ENCODE measurements around the gene PNLIPRP2.

Gene PNLIPRP2

DNA sequence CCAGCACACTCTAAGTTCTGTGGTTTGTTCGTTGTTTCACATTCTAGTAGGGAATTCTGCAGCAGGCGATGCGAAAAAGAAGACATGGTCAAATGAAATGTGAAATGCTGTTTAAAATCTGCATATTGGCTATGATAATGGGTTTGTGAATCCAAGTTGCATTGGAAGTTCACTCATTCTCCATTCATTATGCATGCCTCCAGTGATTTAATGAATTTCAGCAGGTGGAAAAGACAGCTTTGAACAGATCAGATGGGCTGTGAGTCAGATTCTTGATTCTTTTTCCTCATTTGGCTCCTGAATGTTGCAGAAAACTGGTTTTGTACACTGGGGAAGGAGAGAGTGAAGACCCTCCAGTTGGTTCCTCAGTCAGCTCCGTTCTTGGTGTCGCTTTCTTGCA lies 52.1 kb downstream of the PNLIPRP2 start:
- Histone ChIP-seq H3K27ac (ENCODE audit: low read depth, low read length) (no peak overlapping the region), H3K9me3 (ENCODE audit: insufficient read depth, low read length) (no peaks in the 10 kb centered on the region), H2AFZ (ENCODE audit: low read depth, low read length, severe bottlenecking) (no peak overlapping the region), H4K20me1 (ENCODE audit: low read depth, low read length) (no peaks in the 10 kb centered on the region), H3K79me2 (ENCODE audit: insufficient read depth, low read length) (no peaks in the 10 kb centered on the region), H3K4me2 (ENCODE audit: low read depth, low read length, poor library complexity, severe bottlenecking) (no peak overlapping the region), H3F3A (ENCODE audit: insufficient read depth) (no peaks in the 10 kb centered on the region), H3K36me3 (ENCODE audit: low read length) (no peaks in the 10 kb centered on the region), H3K9ac (ENCODE audit: low read length) (no peak overlapping the region), H3K4me3 (ENCODE audit: insufficient read depth, low read length, poor library complexity, severe bottlenecking) (no peak overlapping the region), H3K27me3 (ENCODE audit: low read length) (no peaks in the 10 kb centered on the region), H3K9me2 (replicated peaks; ENCODE audit: insufficient read depth, low read length) (no peaks in the 10 kb centered on the region)
- TF ChIP-seq, protein P1, sequence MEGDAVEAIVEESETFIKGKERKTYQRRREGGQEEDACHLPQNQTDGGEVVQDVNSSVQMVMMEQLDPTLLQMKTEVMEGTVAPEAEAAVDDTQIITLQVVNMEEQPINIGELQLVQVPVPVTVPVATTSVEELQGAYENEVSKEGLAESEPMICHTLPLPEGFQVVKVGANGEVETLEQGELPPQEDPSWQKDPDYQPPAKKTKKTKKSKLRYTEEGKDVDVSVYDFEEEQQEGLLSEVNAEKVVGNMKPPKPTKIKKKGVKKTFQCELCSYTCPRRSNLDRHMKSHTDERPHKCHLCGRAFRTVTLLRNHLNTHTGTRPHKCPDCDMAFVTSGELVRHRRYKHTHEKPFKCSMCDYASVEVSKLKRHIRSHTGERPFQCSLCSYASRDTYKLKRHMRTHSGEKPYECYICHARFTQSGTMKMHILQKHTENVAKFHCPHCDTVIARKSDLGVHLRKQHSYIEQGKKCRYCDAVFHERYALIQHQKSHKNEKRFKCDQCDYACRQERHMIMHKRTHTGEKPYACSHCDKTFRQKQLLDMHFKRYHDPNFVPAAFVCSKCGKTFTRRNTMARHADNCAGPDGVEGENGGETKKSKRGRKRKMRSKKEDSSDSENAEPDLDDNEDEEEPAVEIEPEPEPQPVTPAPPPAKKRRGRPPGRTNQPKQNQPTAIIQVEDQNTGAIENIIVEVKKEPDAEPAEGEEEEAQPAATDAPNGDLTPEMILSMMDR (IDR thresholded peaks at IDR 0.05; ENCODE audit: insufficient read depth, low read length, poor library complexity, severe bottlenecking) = no peak
- no peak for TF ChIP-seq EZH2phosphoT487 (conservative IDR thresholded peaks at IDR 0.05; ENCODE audit: low read length)

DNA sequence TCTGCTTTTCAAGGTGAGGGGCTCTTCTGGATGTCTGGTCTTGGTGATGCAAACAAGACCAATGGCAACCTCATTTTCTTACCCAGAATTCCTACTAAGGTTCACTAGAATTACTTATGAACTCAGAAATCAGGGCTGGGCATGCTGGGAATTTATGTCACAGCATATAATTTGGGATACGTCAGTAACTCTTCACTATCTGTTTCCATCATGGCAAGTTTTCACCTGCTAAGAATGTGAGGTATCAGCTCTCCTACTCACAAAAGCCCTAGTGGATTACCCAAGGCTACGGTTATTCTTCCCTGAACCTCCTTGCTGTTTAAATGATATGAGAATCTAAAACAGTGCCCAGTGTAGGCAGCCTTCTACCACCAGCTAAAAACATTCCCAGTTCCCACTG lies 53.1 kb downstream of the PNLIPRP2 start:
- no peak overlapping the region for H3K4me2 ChIP-seq (ENCODE audit: low read depth, low read length, poor library complexity, severe bottlenecking)
- H3K27me3 ChIP-seq (ENCODE audit: low read length) = no peaks in the 10 kb centered on the region
- H3K9ac ChIP-seq (ENCODE audit: low read length) = no peak overlapping the region
- H3K27ac ChIP-seq (ENCODE audit: low read depth, low read length) = no peak overlapping the region
- H2AFZ ChIP-seq (ENCODE audit: low read depth, low read length, severe bottlenecking) = no peak overlapping the region
- H3K9me3 ChIP-seq (ENCODE audit: insufficient read depth, low read length) = no peaks in the 10 kb centered on the region
- no peaks in the 10 kb centered on the region for H4K20me1 ChIP-seq (ENCODE audit: low read depth, low read length)
- no peaks in the 10 kb centered on the region for H3K36me3 ChIP-seq (ENCODE audit: low read length)
- H3K4me3 ChIP-seq (ENCODE audit: insufficient read depth, low read length, poor library complexity, severe bottlenecking) = no peak overlapping the region
- TF ChIP-seq EZH2phosphoT487 (conservative IDR thresholded peaks at IDR 0.05; ENCODE audit: low read length) = no peak
- TF ChIP-seq, protein P1 (IDR thresholded peaks at IDR 0.05; ENCODE audit: insufficient read depth, low read length, poor library complexity, severe bottlenecking) = no peak
- H3K79me2 ChIP-seq (ENCODE audit: insufficient read depth, low read length) = no peaks in the 10 kb centered on the region
- H3F3A ChIP-seq (ENCODE audit: insufficient read depth) = no peaks in the 10 kb centered on the region
- H3K9me2 ChIP-seq (replicated peaks; ENCODE audit: insufficient read depth, low read length) = no peaks in the 10 kb centered on the region

- no peak overlapping the region for H2AFZ ChIP-seq (ENCODE audit: low read depth, low read length, severe bottlenecking)
- TF ChIP-seq EZH2phosphoT487 (conservative IDR thresholded peaks at IDR 0.05; ENCODE audit: low read length) = no peak
- TF ChIP-seq, protein P1 (IDR thresholded peaks at IDR 0.05; ENCODE audit: insufficient read depth, low read length, poor library complexity, severe bottlenecking) = no peak
- H3K9ac ChIP-seq (ENCODE audit: low read length) = no peak overlapping the region
- no peaks in the 10 kb centered on the region for H3K27me3 ChIP-seq (ENCODE audit: low read length)
- H3K79me2 ChIP-seq (ENCODE audit: insufficient read depth, low read length) = no peaks in the 10 kb centered on the region
- no peaks in the 10 kb centered on the region for H4K20me1 ChIP-seq (ENCODE audit: low read depth, low read length)
- no peak overlapping the region for H3K27ac ChIP-seq (ENCODE audit: low read depth, low read length)
- H3F3A ChIP-seq (ENCODE audit: insufficient read depth) = no peaks in the 10 kb centered on the region
- H3K4me3 ChIP-seq (ENCODE audit: insufficient read depth, low read length, poor library complexity, severe bottlenecking) = no peak overlapping the region
- H3K9me3 ChIP-seq (ENCODE audit: insufficient read depth, low read length) = no peaks in the 10 kb centered on the region
- no peaks in the 10 kb centered on the region for H3K9me2 ChIP-seq (replicated peaks; ENCODE audit: insufficient read depth, low read length)
- no peak overlapping the region for H3K4me2 ChIP-seq (ENCODE audit: low read depth, low read length, poor library complexity, severe bottlenecking)
- H3K36me3 ChIP-seq (ENCODE audit: low read length) = no peaks in the 10 kb centered on the region
Measured at GRCh38 chr10:116674901-116675423, 54.2 kb downstream of the PNLIPRP2 start.
